ENCODE results near the gene HOXD8.

- TF ChIP-seq CTCF (conservative IDR thresholded peaks at IDR 0.05 in 1 of 2, IDR thresholded peaks at IDR 0.05 in 1 of 2; ENCODE audit: low read depth in 1 of 2, low read length in 2 of 2) (no peak), EZH2 (IDR thresholded peaks at IDR 0.05; ENCODE audit: low read length, missing control alignments) (peak; percentile 83)
Observed at GRCh38 chr2:176081837-176082524, 47.5 kb upstream of the HOXD8 start.
